Brain microvascular endothelial cell (primary cell): Measurements from ENCODE around the gene TMEM62.
A peak's percentile ranks its signal among the peaks of the same experiment; 100 is the strongest.

ENCODE experiments used
- DNase-seq: peaks from one replicate; pipeline ENCODE4 v3.0.0-alpha.2; 2020
- H3K27ac ChIP-seq: fragments of 250-450 bp; sonication (Bioruptor Pico); 2 replicates; pipeline ENCODE4 v1.5.1; 2020; ENCODE audit warnings: mild to moderate bottlenecking, moderate library complexity
- H3K27me3 ChIP-seq: fragments of 250-450 bp; sonication (Bioruptor Pico); replicated peaks from 2 replicates; pipeline ENCODE4 v1.5.1; 2020; ENCODE audit warnings: mild to moderate bottlenecking
- H3K36me3 ChIP-seq: fragments of 250-450 bp; sonication (Bioruptor Pico); replicated peaks from 2 replicates; pipeline ENCODE4 v1.5.1; 2020; ENCODE audit warnings: mild to moderate bottlenecking
- H3K4me3 ChIP-seq: 2 replicates; pipeline ENCODE4 v1.5.1; 2011; ENCODE audit warnings: low read depth, mild to moderate bottlenecking, control low read depth, low read length, moderate library complexity
- in situ Hi-C: cut with HindIII; loops from 2 replicates; pipeline ENCODE4 v1.10.0; 2017; ENCODE audit warnings: low sequenced_read_pairs, low pct_ligation_motif_present
- TF ChIP-seq, protein P1 (sequence below): IDR thresholded peaks from 2 replicates; pipeline ENCODE4 v1.5.1; 2011; ENCODE audit warnings: low read depth, mild to moderate bottlenecking, moderate library complexity, low read length, control low read depth, inconsistent platforms; ENCODE audit errors: missing control alignments

The TMEM62 gene

DNA sequence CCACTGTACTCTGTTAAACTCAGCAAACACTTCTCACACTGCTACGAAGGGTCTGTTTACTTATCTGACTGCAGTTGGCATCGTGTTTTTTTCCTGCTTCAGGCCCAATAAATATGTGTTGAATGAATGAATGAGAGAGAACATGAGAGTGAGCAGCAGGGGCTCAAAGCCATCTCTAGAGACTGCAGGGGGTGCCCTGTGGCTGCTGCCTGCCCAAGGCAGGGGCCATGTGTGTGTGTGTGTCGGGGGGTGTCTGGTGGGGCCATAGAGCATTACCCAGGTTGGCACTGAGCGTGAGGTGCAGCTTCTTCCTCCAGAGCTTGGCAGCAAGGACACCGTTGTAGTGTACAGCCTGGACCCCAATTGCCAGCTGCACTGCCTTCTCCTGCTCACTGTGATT is 72.7 kb downstream of the TMEM62 start:
- H3K27ac ChIP-seq: no peak overlapping the region
- H3K4me3 ChIP-seq: no peak overlapping the region
- peaks cover 11% of the 10 kb centered on the region for H3K27me3 ChIP-seq
- in situ Hi-C loops: no loop called here
- H3K36me3 ChIP-seq: no peaks in the 10 kb centered on the region
- TF ChIP-seq, protein P1, sequence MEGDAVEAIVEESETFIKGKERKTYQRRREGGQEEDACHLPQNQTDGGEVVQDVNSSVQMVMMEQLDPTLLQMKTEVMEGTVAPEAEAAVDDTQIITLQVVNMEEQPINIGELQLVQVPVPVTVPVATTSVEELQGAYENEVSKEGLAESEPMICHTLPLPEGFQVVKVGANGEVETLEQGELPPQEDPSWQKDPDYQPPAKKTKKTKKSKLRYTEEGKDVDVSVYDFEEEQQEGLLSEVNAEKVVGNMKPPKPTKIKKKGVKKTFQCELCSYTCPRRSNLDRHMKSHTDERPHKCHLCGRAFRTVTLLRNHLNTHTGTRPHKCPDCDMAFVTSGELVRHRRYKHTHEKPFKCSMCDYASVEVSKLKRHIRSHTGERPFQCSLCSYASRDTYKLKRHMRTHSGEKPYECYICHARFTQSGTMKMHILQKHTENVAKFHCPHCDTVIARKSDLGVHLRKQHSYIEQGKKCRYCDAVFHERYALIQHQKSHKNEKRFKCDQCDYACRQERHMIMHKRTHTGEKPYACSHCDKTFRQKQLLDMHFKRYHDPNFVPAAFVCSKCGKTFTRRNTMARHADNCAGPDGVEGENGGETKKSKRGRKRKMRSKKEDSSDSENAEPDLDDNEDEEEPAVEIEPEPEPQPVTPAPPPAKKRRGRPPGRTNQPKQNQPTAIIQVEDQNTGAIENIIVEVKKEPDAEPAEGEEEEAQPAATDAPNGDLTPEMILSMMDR: no peak
- DNase-seq: no peak

DNA sequence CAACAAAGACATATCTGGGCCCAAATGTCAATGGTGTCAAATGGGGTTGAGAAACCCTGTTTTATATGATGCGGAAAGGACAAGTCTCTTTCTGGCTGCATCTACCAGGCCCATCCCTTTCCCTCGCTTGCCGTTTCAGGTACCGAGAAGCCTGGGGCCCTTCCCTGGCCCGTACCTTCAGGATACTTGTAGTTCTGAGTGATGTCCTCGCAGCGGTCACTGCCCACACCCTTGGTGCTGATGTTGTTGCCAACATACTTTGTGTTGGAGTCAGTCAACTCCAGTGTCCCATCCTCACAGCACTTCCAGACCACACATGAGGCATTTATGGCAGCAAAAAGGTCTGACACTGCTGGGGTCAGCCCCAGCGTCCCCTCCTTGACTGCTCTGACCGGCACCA is 73.6 kb downstream of the TMEM62 start:
- no peak overlapping the region for H3K27ac ChIP-seq
- in situ Hi-C loops: no loop called here
- H3K4me3 ChIP-seq: no peak overlapping the region
- H3K27me3 ChIP-seq: peaks cover 13% of the 10 kb centered on the region
- TF ChIP-seq, protein P1: no peak
- DNase-seq: no peak
- no peaks in the 10 kb centered on the region for H3K36me3 ChIP-seq

DNA sequence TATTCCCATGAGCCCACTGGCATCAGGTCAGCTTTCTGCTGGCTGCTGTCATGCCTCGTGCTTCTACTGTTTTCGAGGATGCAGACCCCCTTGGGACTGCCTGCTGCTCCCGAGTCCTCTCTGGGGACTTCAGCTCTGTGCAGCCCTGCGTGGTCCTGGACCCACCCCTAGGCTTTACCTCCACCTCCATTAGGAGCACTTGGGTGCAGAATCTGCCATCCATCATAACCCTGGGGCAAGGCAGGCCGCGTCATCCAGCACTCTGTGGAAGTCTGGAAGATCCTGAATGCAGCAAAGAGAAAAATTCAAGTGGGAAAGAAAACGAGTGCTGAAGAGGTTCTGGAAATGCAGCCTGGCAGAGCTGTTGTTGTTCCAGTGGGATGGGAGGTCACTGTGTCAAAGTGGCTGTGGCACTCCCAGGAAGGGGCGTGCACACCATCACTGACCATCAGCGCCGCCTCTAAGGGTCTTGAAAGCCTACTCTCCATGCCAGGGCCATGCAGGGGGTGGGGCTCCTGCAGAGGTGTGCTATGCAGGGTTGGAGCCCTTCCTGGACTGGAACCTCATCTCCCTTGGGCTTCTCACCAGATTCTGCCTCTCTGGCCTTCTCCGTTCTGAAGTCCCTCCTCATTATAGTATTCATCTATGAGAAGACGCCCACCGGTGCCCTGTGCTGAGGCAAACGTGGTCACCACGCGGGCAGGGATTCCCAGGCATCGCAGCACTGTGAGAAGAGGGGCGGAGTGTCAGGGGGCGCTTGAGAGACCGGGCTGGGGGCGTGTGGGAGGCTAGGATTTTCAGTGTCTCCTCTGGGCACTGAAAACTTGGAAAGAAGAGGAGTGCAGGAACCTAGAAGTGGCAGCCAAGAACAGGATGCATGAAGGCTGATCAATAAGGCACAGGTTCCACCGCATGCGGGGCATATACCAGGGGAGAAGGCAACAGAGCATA is 74.9 kb downstream of the TMEM62 start:
- in situ Hi-C loops: no loop called here
- no peak overlapping the region for H3K4me3 ChIP-seq
- no peak overlapping the region for H3K27ac ChIP-seq
- TF ChIP-seq, protein P1: no peak
- H3K27me3 ChIP-seq: peaks cover 13% of the 10 kb centered on the region
- no peak for DNase-seq
- H3K36me3 ChIP-seq: no peaks in the 10 kb centered on the region

DNA sequence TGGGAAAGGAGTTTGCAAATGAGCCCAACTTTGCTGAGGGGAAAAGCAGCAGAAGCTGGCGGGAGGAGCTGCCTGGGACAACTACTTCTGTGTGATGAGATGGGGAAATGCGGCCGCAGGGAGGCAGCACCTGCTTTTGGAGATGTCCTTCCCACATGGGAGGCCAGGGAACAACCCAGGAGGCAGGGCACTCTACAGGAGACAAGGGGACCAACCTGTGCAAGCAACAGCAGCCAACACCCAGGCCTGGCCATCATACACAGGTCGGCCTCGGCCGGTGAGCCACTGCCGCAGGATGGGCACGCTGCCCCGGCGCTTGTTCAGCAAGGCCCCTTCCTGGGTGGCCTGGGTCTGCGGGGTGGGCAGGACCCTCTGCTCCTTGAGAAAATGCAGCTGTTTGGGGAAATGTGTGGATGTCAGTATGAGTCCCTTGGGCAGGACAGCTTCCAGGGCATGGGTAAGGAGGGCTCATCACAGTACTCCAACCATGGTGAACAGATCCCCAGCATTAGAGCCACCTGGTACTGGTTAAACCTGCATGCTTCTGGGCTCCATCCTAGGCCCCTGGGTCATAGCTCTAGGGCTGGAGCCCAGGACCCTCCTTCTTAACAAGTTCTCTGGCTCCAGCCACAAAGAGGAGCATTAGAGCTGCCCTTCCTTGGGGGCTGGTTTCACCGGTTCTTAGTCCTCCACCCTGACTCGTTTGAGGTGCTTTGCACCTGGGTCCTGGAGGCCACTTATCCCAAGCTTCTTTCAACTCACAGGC is 75.9 kb downstream of the TMEM62 start:
- in situ Hi-C loops: no loop called here
- Histone ChIP-seq H3K4me3 (no peak overlapping the region), H3K36me3 (no peaks in the 10 kb centered on the region), H3K27ac (no peak overlapping the region), H3K27me3 (peaks cover 13% of the 10 kb centered on the region)
- DNase-seq: no peak
- TF ChIP-seq, protein P1: peak; percentile 42

DNA sequence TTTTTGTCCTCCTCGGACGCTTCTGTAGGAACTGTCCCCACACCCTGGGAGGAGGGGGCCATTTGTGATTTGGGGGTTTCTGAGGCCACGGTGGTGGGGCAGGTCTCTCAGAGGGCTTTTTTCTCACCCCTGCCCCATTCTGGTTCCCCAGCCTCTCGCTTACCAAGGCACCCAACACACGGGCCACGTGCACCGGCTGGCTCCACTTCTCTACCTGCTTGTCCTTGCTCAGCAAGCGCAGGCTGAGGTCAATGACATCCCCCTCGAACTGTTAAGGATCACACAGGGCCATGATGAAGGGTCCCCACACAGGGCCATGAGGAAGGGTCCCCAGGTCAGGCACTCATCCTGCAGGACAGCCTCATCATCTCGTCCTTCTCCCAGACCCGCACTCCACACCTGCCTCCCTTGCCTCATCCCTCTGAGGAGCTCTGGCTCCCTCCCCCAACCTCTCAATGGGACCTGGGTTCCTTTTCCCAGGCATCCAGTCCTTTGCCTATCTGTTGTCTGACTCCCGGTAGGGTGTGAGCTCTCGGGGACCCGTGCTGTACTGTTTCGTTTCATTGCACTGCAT is 76.9 kb downstream of the TMEM62 start:
- Histone ChIP-seq H3K36me3 (no peaks in the 10 kb centered on the region), H3K4me3 (no peak overlapping the region), H3K27ac (no peak overlapping the region), H3K27me3 (peaks cover 13% of the 10 kb centered on the region)
- in situ Hi-C loops: no loop called here
- no peak for DNase-seq
- TF ChIP-seq, protein P1: no peak
